Measurements from ENCODE around the gene TTYH1.

TTYH1 gene

DNA sequence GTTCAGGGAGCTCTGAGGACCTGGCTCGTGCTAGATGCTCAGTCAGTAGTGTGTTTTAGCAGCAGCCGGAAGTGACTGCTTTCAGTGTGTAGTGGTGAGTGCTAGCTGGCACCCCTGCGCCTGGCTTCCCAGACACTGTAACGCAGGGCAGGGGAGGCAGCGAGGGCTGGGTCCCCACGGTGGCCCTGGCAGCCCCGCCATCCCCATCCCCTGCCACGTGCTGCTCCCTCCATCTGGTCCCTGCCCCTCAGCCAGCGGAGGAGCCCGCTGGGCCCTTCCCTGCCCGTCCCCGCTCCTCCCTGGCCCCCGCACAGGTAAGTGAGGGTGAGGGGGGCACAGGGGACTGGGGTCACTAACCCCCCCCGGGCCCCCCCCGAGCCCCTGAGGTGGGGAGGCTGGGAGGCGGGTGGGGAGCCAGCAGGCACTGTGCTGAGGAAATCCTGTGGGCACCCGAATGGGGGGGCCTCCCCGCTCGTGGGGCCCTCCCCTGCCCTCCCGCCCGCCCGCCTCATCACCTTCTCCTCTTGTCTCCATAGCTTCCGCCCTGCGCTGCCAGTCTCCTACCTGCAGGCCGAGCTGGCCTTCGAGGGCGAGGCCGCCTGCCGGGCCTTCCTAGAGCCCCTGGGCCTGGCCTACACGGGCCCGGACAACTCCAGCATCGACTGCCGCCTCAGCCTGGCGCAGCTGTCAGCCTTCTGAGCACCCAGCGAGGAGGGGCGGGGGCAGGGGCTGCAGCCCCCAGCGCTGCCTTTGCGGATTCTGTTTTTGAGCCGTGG, 45.2 kb downstream of the TTYH1 start:
- Histone ChIP-seq H3K27me3 (ENCODE audit: control insufficient read depth, insufficient read depth, low read length) (no peaks in the 10 kb centered on the region), H3K79me2 (peaks cover 7% of the 10 kb centered on the region), H3K4me1 (peaks cover 4% of the 10 kb centered on the region), H3K4me3 (ENCODE audit: low read depth, low read length) (no peak overlapping the region), H3K9me3 (ENCODE audit: control insufficient read depth, low read length) (no peaks in the 10 kb centered on the region), H3K4me2 (ENCODE audit: low read length) (no peak overlapping the region), H2AFZ (no peak overlapping the region), H3K9ac (no peak overlapping the region), H3K27ac (no peak overlapping the region), H3K36me3 (ENCODE audit: control insufficient read depth, insufficient read depth, low read length) (no peaks in the 10 kb centered on the region)
- TF ChIP-seq, protein P1, sequence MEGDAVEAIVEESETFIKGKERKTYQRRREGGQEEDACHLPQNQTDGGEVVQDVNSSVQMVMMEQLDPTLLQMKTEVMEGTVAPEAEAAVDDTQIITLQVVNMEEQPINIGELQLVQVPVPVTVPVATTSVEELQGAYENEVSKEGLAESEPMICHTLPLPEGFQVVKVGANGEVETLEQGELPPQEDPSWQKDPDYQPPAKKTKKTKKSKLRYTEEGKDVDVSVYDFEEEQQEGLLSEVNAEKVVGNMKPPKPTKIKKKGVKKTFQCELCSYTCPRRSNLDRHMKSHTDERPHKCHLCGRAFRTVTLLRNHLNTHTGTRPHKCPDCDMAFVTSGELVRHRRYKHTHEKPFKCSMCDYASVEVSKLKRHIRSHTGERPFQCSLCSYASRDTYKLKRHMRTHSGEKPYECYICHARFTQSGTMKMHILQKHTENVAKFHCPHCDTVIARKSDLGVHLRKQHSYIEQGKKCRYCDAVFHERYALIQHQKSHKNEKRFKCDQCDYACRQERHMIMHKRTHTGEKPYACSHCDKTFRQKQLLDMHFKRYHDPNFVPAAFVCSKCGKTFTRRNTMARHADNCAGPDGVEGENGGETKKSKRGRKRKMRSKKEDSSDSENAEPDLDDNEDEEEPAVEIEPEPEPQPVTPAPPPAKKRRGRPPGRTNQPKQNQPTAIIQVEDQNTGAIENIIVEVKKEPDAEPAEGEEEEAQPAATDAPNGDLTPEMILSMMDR (IDR thresholded peaks at IDR 0.05), result no peak

DNA sequence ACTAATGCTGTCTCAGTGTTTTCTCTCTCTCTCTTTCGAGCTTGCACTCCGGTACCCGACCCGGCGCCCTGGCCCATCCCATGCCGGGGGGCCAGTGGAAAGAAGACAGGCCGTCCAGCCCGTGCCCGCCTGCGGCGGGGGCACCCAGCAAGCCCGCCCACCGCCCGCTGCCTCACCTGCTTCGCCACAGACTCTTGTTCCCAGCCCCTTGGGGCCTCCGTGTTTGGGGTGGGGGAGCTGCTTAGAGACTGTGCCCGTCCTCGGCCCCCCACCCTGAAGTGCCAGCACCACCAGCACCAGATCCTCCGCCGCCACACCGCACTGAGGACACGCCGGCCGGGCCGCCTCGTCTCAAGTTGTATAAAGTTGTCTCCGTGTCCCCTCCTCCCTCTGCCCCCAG, 45.9 kb downstream of the TTYH1 start:
- TF ChIP-seq, protein P1 (IDR thresholded peaks at IDR 0.05), result no peak
- Histone ChIP-seq H2AFZ (no peak overlapping the region), H3K9ac (no peak overlapping the region), H3K4me1 (peaks cover 4% of the 10 kb centered on the region), H3K36me3 (ENCODE audit: control insufficient read depth, insufficient read depth, low read length) (no peaks in the 10 kb centered on the region), H3K4me3 (ENCODE audit: low read depth, low read length) (no peak overlapping the region), H3K4me2 (ENCODE audit: low read length) (no peak overlapping the region), H3K9me3 (ENCODE audit: control insufficient read depth, low read length) (no peaks in the 10 kb centered on the region), H3K27me3 (ENCODE audit: control insufficient read depth, insufficient read depth, low read length) (no peaks in the 10 kb centered on the region), H3K79me2 (peaks cover 6% of the 10 kb centered on the region), H3K27ac (no peak overlapping the region)

DNA sequence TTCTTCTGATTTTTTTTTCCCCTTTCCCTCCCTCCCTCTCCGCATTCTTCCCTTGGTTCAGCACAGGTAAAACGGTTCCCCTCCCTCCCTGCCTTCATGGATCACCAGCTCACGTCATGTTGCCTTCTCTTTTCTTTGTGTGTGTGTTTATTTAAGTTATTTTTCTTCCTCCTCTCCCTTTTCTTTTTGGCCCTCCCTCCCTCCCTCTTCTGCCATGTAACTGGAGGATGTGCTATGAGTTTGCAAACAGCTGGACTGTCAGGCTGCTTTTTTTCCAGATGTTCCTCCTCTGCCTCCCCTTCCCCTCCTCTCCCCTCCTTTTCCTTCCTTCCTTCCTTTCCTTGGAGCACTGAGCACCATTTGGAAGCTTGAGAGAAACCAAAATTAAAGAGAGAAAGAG, 46.3 kb downstream of the TTYH1 start:
- H3K27me3 ChIP-seq (ENCODE audit: control insufficient read depth, insufficient read depth, low read length), result no peaks in the 10 kb centered on the region
- no peak overlapping the region for H3K4me2 ChIP-seq (ENCODE audit: low read length)
- no peak overlapping the region for H2AFZ ChIP-seq
- H3K27ac ChIP-seq, result no peak overlapping the region
- no peaks in the 10 kb centered on the region for H3K36me3 ChIP-seq (ENCODE audit: control insufficient read depth, insufficient read depth, low read length)
- TF ChIP-seq, protein P1 (IDR thresholded peaks at IDR 0.05), result no peak
- H3K4me3 ChIP-seq (ENCODE audit: low read depth, low read length), result no peak overlapping the region
- peaks cover 6% of the 10 kb centered on the region for H3K79me2 ChIP-seq
- no peaks in the 10 kb centered on the region for H3K9me3 ChIP-seq (ENCODE audit: control insufficient read depth, low read length)
- no peak overlapping the region for H3K9ac ChIP-seq
- H3K4me1 ChIP-seq, result peaks cover 4% of the 10 kb centered on the region

DNA sequence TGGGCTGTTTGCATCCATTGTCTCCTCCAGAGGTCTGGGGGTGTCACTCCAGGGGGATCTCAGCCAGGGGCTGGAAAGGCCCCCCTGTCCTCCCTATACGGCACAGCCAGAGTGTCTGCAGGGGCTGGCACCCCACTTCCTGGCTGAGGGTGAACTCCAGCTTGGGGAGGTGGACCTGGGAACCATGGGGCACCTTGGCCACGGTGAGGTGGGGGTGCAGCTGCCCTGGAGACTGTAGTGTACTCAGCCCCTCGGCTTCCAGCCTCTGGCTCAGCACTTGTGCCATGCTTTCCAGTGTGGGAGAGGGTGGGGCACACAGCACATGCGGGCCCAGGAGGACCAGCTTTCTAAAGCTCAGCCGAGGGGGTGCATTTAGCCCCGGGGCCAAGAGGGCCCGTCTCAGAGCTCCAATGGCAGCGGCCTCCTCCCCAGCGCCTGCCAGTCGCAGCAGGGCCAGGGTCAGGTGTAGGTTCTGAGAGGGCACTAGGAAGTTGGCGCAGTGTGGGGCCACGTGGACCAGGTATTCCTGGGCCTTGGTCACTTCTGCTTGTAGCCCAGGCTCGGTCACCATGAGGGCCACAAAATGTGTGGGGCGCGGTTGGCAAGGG, 46.9 kb downstream of the TTYH1 start:
- H3K4me1 ChIP-seq, result peaks cover 4% of the 10 kb centered on the region
- no peaks in the 10 kb centered on the region for H3K9me3 ChIP-seq (ENCODE audit: control insufficient read depth, low read length)
- H3K27ac ChIP-seq, result no peak overlapping the region
- no peak overlapping the region for H3K4me2 ChIP-seq (ENCODE audit: low read length)
- no peak overlapping the region for H3K4me3 ChIP-seq (ENCODE audit: low read depth, low read length)
- H2AFZ ChIP-seq, result no peak overlapping the region
- H3K36me3 ChIP-seq (ENCODE audit: control insufficient read depth, insufficient read depth, low read length), result no peaks in the 10 kb centered on the region
- H3K79me2 ChIP-seq, result peaks cover 6% of the 10 kb centered on the region
- H3K9ac ChIP-seq, result no peak overlapping the region
- TF ChIP-seq, protein P1 (IDR thresholded peaks at IDR 0.05), result no peak
- H3K27me3 ChIP-seq (ENCODE audit: control insufficient read depth, insufficient read depth, low read length), result no peaks in the 10 kb centered on the region
